ENCODE results near the gene PARVG. TPM values are rescaled to one million over a fixed set of nuclear protein-coding genes. Genes with fewer than 3 reads are reported as not detected.

PARVG gene
- total RNA-seq, 1 donor from 2014 or later: 3.1 TPM

- no peak overlapping the region for H3K27ac ChIP-seq (ENCODE audit: low read depth, low read length)
- no peaks in the 10 kb centered on the region for H3K9me3 ChIP-seq (ENCODE audit: control insufficient read depth in 3 of 3, low read length in 3 of 3)
- H3K4me1 ChIP-seq (ENCODE audit: control insufficient read depth in 3 of 3, insufficient read depth in 3 of 3, low read length in 3 of 3): peaks cover 5 to 15% (median 15%) of the 10 kb centered on the region in 3 donors
- no peak overlapping the region for H3K9ac ChIP-seq (ENCODE audit: low read depth in 1 of 3, low read length in 3 of 3)
- peaks cover 0 to 2% (median 0%) of the 10 kb centered on the region in 3 donors for H3K36me3 ChIP-seq (ENCODE audit: control insufficient read depth in 3 of 3, insufficient read depth in 3 of 3, low read length in 3 of 3)
- H3K4me3 ChIP-seq (ENCODE audit: low read length in 3 of 3): no peak overlapping the region
- H3K27me3 ChIP-seq (ENCODE audit: control insufficient read depth in 3 of 3, insufficient read depth in 3 of 3, low read length in 3 of 3): peaks cover 0 to 5% (median 5%) of the 10 kb centered on the region in 3 donors
Observed at GRCh38 chr22:44175676-44176075, 5.0 kb upstream of the PARVG start.

- H3K27me3 ChIP-seq (ENCODE audit: control insufficient read depth in 3 of 3, insufficient read depth in 3 of 3, low read length in 3 of 3): peaks cover 9 to 32% (median 26%) of the 10 kb centered on the region in 3 donors
Observed at GRCh38 chr22:44179196-44179988, 1.3 kb upstream of the PARVG start.

GRCh38 chr22:44179989-44180705 is 578 bp upstream of the PARVG start:
- Histone ChIP-seq H3K36me3 (ENCODE audit: control insufficient read depth in 3 of 3, insufficient read depth in 3 of 3, low read length in 3 of 3) (no peaks in the 10 kb centered on the region), H3K27me3 (ENCODE audit: control insufficient read depth in 3 of 3, insufficient read depth in 3 of 3, low read length in 3 of 3) (peaks cover 9 to 35% (median 29%) of the 10 kb centered on the region in 3 donors), H3K4me3 (ENCODE audit: low read length in 3 of 3) (no peak overlapping the region), H3K9me3 (ENCODE audit: control insufficient read depth in 3 of 3, low read length in 3 of 3) (no peaks in the 10 kb centered on the region), H3K9ac (ENCODE audit: low read depth in 1 of 3, low read length in 3 of 3) (no peak overlapping the region), H3K4me1 (ENCODE audit: control insufficient read depth in 3 of 3, insufficient read depth in 3 of 3, low read length in 3 of 3) (no peaks in the 10 kb centered on the region), H3K27ac (ENCODE audit: low read depth, low read length) (no peak overlapping the region)

More at GRCh38 chr22:44179196-44179988, 1.3 kb upstream of the PARVG start:
- no peaks in the 10 kb centered on the region for H3K4me1 ChIP-seq (ENCODE audit: control insufficient read depth in 3 of 3, insufficient read depth in 3 of 3, low read length in 3 of 3)
- H3K9me3 ChIP-seq (ENCODE audit: control insufficient read depth in 3 of 3, low read length in 3 of 3): no peaks in the 10 kb centered on the region
- no peak overlapping the region for H3K27ac ChIP-seq (ENCODE audit: low read depth, low read length)
- no peaks in the 10 kb centered on the region for H3K36me3 ChIP-seq (ENCODE audit: control insufficient read depth in 3 of 3, insufficient read depth in 3 of 3, low read length in 3 of 3)
- no peak overlapping the region for H3K4me3 ChIP-seq (ENCODE audit: low read length in 3 of 3)
- H3K9ac ChIP-seq (ENCODE audit: low read depth in 1 of 3, low read length in 3 of 3): no peak overlapping the region

GRCh38 chr22:44181033-44181911 is 547 bp downstream of the PARVG start:
- Histone ChIP-seq H3K36me3 (ENCODE audit: control insufficient read depth in 3 of 3, insufficient read depth in 3 of 3, low read length in 3 of 3) (no peaks in the 10 kb centered on the region), H3K9ac (ENCODE audit: low read depth in 1 of 3, low read length in 3 of 3) (peak overlapping the region in 1 of 3 donors; percentile 40), H3K4me1 (ENCODE audit: control insufficient read depth in 3 of 3, insufficient read depth in 3 of 3, low read length in 3 of 3) (no peaks in the 10 kb centered on the region), H3K27me3 (ENCODE audit: control insufficient read depth in 3 of 3, insufficient read depth in 3 of 3, low read length in 3 of 3) (peaks cover 9 to 36% (median 32%) of the 10 kb centered on the region in 3 donors), H3K4me3 (ENCODE audit: low read length in 3 of 3) (peak overlapping the region in 2 of 3 donors; percentile 38 to 49), H3K27ac (ENCODE audit: low read depth, low read length) (peak overlapping the region; percentile 36), H3K9me3 (ENCODE audit: control insufficient read depth in 3 of 3, low read length in 3 of 3) (no peaks in the 10 kb centered on the region)

GRCh38 chr22:44181912-44182587 is 1.3 kb downstream of the PARVG start:
- Histone ChIP-seq H3K9ac (ENCODE audit: low read depth in 1 of 3, low read length in 3 of 3) (peak overlapping the region in 1 of 3 donors; percentile 40), H3K27ac (ENCODE audit: low read depth, low read length) (peak overlapping the region; percentile 36), H3K27me3 (ENCODE audit: control insufficient read depth in 3 of 3, insufficient read depth in 3 of 3, low read length in 3 of 3) (peaks cover 9 to 36% (median 33%) of the 10 kb centered on the region in 3 donors), H3K4me1 (ENCODE audit: control insufficient read depth in 3 of 3, insufficient read depth in 3 of 3, low read length in 3 of 3) (no peaks in the 10 kb centered on the region), H3K4me3 (ENCODE audit: low read length in 3 of 3) (peak overlapping the region; percentile 6 to 49 (median 38)), H3K9me3 (ENCODE audit: control insufficient read depth in 3 of 3, low read length in 3 of 3) (no peaks in the 10 kb centered on the region), H3K36me3 (ENCODE audit: control insufficient read depth in 3 of 3, insufficient read depth in 3 of 3, low read length in 3 of 3) (no peaks in the 10 kb centered on the region)

- Histone ChIP-seq H3K36me3 (ENCODE audit: control insufficient read depth in 3 of 3, insufficient read depth in 3 of 3, low read length in 3 of 3) (no peaks in the 10 kb centered on the region), H3K27ac (ENCODE audit: low read depth, low read length) (peak overlapping the region; percentile 36), H3K4me1 (ENCODE audit: control insufficient read depth in 3 of 3, insufficient read depth in 3 of 3, low read length in 3 of 3) (no peaks in the 10 kb centered on the region), H3K9ac (ENCODE audit: low read depth in 1 of 3, low read length in 3 of 3) (no peak overlapping the region), H3K4me3 (ENCODE audit: low read length in 3 of 3) (peak overlapping the region in 1 of 3 donors; percentile 49), H3K9me3 (ENCODE audit: control insufficient read depth in 3 of 3, low read length in 3 of 3) (no peaks in the 10 kb centered on the region), H3K27me3 (ENCODE audit: control insufficient read depth in 3 of 3, insufficient read depth in 3 of 3, low read length in 3 of 3) (peaks cover 9 to 39% (median 33%) of the 10 kb centered on the region in 3 donors)
Observed at GRCh38 chr22:44182588-44183286, 2.0 kb downstream of the PARVG start.

GRCh38 chr22:44183287-44183588 is 2.5 kb downstream of the PARVG start:
- Histone ChIP-seq H3K27me3 (ENCODE audit: control insufficient read depth in 3 of 3, insufficient read depth in 3 of 3, low read length in 3 of 3) (peaks cover 9 to 40% (median 33%) of the 10 kb centered on the region in 3 donors), H3K27ac (ENCODE audit: low read depth, low read length) (no peak overlapping the region), H3K9ac (ENCODE audit: low read depth in 1 of 3, low read length in 3 of 3) (no peak overlapping the region), H3K36me3 (ENCODE audit: control insufficient read depth in 3 of 3, insufficient read depth in 3 of 3, low read length in 3 of 3) (no peaks in the 10 kb centered on the region), H3K9me3 (ENCODE audit: control insufficient read depth in 3 of 3, low read length in 3 of 3) (no peaks in the 10 kb centered on the region), H3K4me1 (ENCODE audit: control insufficient read depth in 3 of 3, insufficient read depth in 3 of 3, low read length in 3 of 3) (no peaks in the 10 kb centered on the region), H3K4me3 (ENCODE audit: low read length in 3 of 3) (no peak overlapping the region)

- Histone ChIP-seq H3K9ac (ENCODE audit: low read depth in 1 of 3, low read length in 3 of 3) (no peak overlapping the region), H3K27me3 (ENCODE audit: control insufficient read depth in 3 of 3, insufficient read depth in 3 of 3, low read length in 3 of 3) (peaks cover 9 to 43% (median 33%) of the 10 kb centered on the region in 3 donors), H3K4me3 (ENCODE audit: low read length in 3 of 3) (no peak overlapping the region), H3K4me1 (ENCODE audit: control insufficient read depth in 3 of 3, insufficient read depth in 3 of 3, low read length in 3 of 3) (no peaks in the 10 kb centered on the region), H3K36me3 (ENCODE audit: control insufficient read depth in 3 of 3, insufficient read depth in 3 of 3, low read length in 3 of 3) (no peaks in the 10 kb centered on the region), H3K9me3 (ENCODE audit: control insufficient read depth in 3 of 3, low read length in 3 of 3) (no peaks in the 10 kb centered on the region), H3K27ac (ENCODE audit: low read depth, low read length) (no peak overlapping the region)
Observed at GRCh38 chr22:44184006-44184405, 3.3 kb downstream of the PARVG start.
